ENCODE measurements around the gene GOLPH3L. TPM values are rescaled to one million over a fixed set of nuclear protein-coding genes. Genes with fewer than 3 reads are reported as not detected.
A peak's percentile ranks its signal among the peaks of the same experiment; 100 is the strongest.

GOLPH3L gene
- total and polyA plus RNA-seq, 2 of the 13 experiments (the other 11 are each of a cell fraction or from before 2014, with no cell fraction given) = 8.2 to 12.8 TPM

DNA sequence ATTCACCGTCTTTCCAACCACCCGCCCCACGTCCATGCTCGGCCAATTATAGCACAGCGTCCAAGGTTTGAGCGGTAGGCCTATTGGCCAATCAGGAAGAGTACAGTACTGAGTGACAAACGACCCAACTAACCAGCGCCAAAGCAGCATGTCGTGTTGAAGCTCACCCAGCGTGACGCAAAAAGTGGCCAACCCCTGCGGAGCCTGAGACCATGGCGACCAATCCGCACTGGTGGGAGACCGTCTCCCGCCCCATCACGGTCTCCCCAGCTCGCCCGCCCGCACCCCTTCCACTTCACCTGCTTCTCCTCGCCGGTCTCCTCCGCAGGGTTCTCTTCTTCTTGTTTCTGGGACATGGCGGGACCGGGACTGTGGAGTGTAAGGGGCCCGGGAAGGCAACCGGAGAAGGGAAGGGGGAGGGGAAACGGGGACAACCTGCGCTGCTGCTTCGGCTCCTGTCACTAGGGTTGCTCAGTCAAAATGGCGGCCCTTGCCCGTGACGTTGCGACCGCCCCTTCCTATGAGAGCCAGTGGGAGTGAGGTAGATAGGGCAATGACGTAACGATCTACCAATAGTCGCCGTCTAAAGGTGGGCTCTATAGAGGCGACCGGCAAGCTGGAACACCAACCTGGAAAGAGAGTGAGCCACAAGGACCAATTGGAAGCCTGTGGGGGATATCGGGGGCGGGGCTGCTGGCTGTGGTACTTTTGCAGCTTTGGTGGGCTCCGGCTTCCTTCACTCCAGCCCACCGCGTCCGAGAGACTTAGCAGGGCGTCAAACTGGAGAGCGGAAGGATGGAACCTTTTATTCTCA is 67.6 kb downstream of the GOLPH3L start, which contains the start of gene ENSA (continued):
- TF ChIP-seq, protein P1, sequence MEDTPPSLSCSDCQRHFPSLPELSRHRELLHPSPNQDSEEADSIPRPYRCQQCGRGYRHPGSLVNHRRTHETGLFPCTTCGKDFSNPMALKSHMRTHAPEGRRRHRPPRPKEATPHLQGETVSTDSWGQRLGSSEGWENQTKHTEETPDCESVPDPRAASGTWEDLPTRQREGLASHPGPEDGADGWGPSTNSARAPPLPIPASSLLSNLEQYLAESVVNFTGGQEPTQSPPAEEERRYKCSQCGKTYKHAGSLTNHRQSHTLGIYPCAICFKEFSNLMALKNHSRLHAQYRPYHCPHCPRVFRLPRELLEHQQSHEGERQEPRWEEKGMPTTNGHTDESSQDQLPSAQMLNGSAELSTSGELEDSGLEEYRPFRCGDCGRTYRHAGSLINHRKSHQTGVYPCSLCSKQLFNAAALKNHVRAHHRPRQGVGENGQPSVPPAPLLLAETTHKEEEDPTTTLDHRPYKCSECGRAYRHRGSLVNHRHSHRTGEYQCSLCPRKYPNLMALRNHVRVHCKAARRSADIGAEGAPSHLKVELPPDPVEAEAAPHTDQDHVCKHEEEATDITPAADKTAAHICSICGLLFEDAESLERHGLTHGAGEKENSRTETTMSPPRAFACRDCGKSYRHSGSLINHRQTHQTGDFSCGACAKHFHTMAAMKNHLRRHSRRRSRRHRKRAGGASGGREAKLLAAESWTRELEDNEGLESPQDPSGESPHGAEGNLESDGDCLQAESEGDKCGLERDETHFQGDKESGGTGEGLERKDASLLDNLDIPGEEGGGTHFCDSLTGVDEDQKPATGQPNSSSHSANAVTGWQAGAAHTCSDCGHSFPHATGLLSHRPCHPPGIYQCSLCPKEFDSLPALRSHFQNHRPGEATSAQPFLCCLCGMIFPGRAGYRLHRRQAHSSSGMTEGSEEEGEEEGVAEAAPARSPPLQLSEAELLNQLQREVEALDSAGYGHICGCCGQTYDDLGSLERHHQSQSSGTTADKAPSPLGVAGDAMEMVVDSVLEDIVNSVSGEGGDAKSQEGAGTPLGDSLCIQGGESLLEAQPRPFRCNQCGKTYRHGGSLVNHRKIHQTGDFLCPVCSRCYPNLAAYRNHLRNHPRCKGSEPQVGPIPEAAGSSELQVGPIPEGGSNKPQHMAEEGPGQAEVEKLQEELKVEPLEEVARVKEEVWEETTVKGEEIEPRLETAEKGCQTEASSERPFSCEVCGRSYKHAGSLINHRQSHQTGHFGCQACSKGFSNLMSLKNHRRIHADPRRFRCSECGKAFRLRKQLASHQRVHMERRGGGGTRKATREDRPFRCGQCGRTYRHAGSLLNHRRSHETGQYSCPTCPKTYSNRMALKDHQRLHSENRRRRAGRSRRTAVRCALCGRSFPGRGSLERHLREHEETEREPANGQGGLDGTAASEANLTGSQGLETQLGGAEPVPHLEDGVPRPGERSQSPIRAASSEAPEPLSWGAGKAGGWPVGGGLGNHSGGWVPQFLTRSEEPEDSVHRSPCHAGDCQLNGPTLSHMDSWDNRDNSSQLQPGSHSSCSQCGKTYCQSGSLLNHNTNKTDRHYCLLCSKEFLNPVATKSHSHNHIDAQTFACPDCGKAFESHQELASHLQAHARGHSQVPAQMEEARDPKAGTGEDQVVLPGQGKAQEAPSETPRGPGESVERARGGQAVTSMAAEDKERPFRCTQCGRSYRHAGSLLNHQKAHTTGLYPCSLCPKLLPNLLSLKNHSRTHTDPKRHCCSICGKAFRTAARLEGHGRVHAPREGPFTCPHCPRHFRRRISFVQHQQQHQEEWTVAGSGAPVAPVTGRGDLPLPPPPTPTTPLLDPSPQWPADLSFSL (CRISPR knock-in tag; IDR thresholded peaks at IDR 0.05) = no peak
- TF ChIP-seq FOXK1 (CRISPR knock-in tag; IDR thresholded peaks at IDR 0.05; ENCODE audit: borderline replicate concordance, low read depth) = peak; percentile 53; the same call in 1 of the 2 replicates
- TF ChIP-seq ZBTB38 (CRISPR knock-in tag; IDR thresholded peaks at IDR 0.05) = no peak
- TF ChIP-seq ZNF776 (CRISPR knock-in tag; IDR thresholded peaks at IDR 0.05) = 0 out of 2 replicates have a peak, but pooled peaks have one; percentile 36
- 0 out of 2 replicates have a peak, but pooled peaks have one; percentile 28 for TF ChIP-seq PHF21A (CRISPR knock-in tag; IDR thresholded peaks at IDR 0.05)
- TF ChIP-seq YY1 (IDR thresholded peaks at IDR 0.05; ENCODE audit: insufficient read depth, insufficient replicate concordance, low read depth, low read length) = peak; percentile 96
- TF ChIP-seq SCMH1 (CRISPR knock-in tag; IDR thresholded peaks at IDR 0.05; ENCODE audit: borderline replicate concordance) = no peak
- no peak for TF ChIP-seq ZNF407 (CRISPR knock-in tag; IDR thresholded peaks at IDR 0.05; ENCODE audit: not compliant biosample characterization)
- peak; percentile 91 for TF ChIP-seq HDAC1 (CRISPR knock-in tag; IDR thresholded peaks at IDR 0.05)
- TF ChIP-seq CENPX (CRISPR knock-in tag; IDR thresholded peaks at IDR 0.05) = no peak
- no peak for TF ChIP-seq LCORL (IDR thresholded peaks at IDR 0.05)
- TF ChIP-seq LCORL (CRISPR knock-in tag; IDR thresholded peaks at IDR 0.05) = 0 out of 2 replicates have a peak, but pooled peaks have one; percentile 19
- peak; percentile 48; the same call in 1 of the 2 replicates for TF ChIP-seq ZFY (CRISPR knock-in tag; IDR thresholded peaks at IDR 0.05)
- TF ChIP-seq ZNF232 (CRISPR knock-in tag; IDR thresholded peaks at IDR 0.05; ENCODE audit: borderline replicate concordance) = no peak
